GM23338 (cell line): ENCODE results near the gene PRR35. TPM values are rescaled to one million over a fixed set of nuclear protein-coding genes. Genes with fewer than 3 reads are reported as not detected.

Experiments
- ATAC-seq: fragments of 200-7000 bp; cut with Tn5 transposase; 3 replicates; pipeline ENCODE4 v1.9.1; 2020
- DNase-seq: peaks from one replicate; pipeline ENCODE4 v3.0.0-alpha.2; 2015; ENCODE audit warnings: low spot score
- H2AFZ ChIP-seq: fragments of 200-600 bp; sonication (generic); 2 replicates; pipeline ENCODE4 v1.8.0; 2016; ENCODE audit warnings: antibody characterized with exemption, mild to moderate bottlenecking, moderate library complexity
- H3F3A ChIP-seq: fragments of 200-600 bp; sonication (generic); replicated peaks from 2 replicates; pipeline ENCODE4 v1.8.0; 2017; ENCODE audit warnings: antibody characterized with exemption, mixed run types, low read depth
- H3K27ac ChIP-seq: fragments of 200-600 bp; sonication (generic); 2 replicates; pipeline ENCODE4 v1.6.1; 2016; ENCODE audit warnings: low read depth
- H3K27me3 ChIP-seq: fragments of 200-600 bp; sonication (generic); 2 replicates; pipeline ENCODE4 v1.8.0; 2016; ENCODE audit warnings: mild to moderate bottlenecking, mixed run types, moderate library complexity; ENCODE audit not compliant: insufficient read depth
- H3K36me3 ChIP-seq: fragments of 200-600 bp; sonication (generic); 2 replicates; pipeline ENCODE4 v1.8.0; 2016; ENCODE audit warnings: mild to moderate bottlenecking; ENCODE audit not compliant: insufficient read depth
- H3K4me1 ChIP-seq: fragments of 200-600 bp; sonication (generic); 2 replicates; pipeline ENCODE4 v1.8.0; 2016; ENCODE audit warnings: mild to moderate bottlenecking, moderate library complexity; ENCODE audit not compliant: insufficient read depth
- H3K4me2 ChIP-seq: fragments of 200-600 bp; sonication (generic); 2 replicates; pipeline ENCODE4 v1.7.1; 2017; ENCODE audit warnings: mixed run types
- H3K4me3 ChIP-seq: fragments of 200-600 bp; sonication (generic); 2 replicates; pipeline ENCODE4 v1.6.1; 2016; ENCODE audit warnings: mixed run types
- H3K79me2 ChIP-seq: fragments of 200-600 bp; sonication (generic); replicated peaks from 2 replicates; pipeline ENCODE4 v1.8.0; 2017; ENCODE audit warnings: mild to moderate bottlenecking; ENCODE audit not compliant: insufficient read depth
- H3K9me2 ChIP-seq: fragments of 200-600 bp; sonication (generic); 2 replicates; pipeline ENCODE4 v1.8.0; 2017; ENCODE audit not compliant: insufficient read depth
- H4K20me1 ChIP-seq: fragments of 200-600 bp; sonication (generic); replicated peaks from 2 replicates; pipeline ENCODE4 v1.8.0; 2017; ENCODE audit warnings: mild to moderate bottlenecking; ENCODE audit not compliant: insufficient read depth
- H3K27ac Mint-ChIP-seq: 2 replicates; pipeline ENCODE4 v1.8.0; 2020; ENCODE audit warnings: inconsistent platforms, mild to moderate bottlenecking, moderate library complexity, mixed read lengths
- H3K27me3 Mint-ChIP-seq: 3 replicates; pipeline ENCODE4 v1.8.0; 2022; ENCODE audit warnings: low read depth, mild to moderate bottlenecking, moderate library complexity, mixed read lengths, inconsistent platforms; ENCODE audit not compliant: insufficient read depth, poor library complexity
- H3K36me3 Mint-ChIP-seq: 3 replicates; pipeline ENCODE4 v1.8.0; 2021; ENCODE audit warnings: low read depth, mild to moderate bottlenecking, inconsistent platforms, moderate library complexity, mixed read lengths
- H3K4me1 Mint-ChIP-seq: 3 replicates; pipeline ENCODE4 v1.8.0; 2020; ENCODE audit warnings: mild to moderate bottlenecking, inconsistent platforms, mixed read lengths
- H3K4me3 Mint-ChIP-seq: 3 replicates; pipeline ENCODE4 v1.8.0; 2021; ENCODE audit warnings: moderate library complexity, mild to moderate bottlenecking, inconsistent platforms, mixed read lengths
- H3K9me3 Mint-ChIP-seq: 3 replicates; pipeline ENCODE4 v1.8.0; 2020; ENCODE audit warnings: moderate library complexity, mild to moderate bottlenecking, inconsistent platforms, mixed read lengths
- CREB1 ChIP-seq: fragments of 250-450 bp; sonication (Bioruptor Pico); IDR thresholded peaks from 2 replicates; pipeline ENCODE4 v1.5.0; 2020; ENCODE audit warnings: low read depth, mild to moderate bottlenecking, moderate library complexity
- CTCF ChIP-seq, 2 experiments: fragments of 200-600 bp in 1 of 2; sonication (generic) in 1 of 2; conservative IDR thresholded peaks; 2 replicates each; pipeline versions ENCODE4 v1.5.1 to v1.6.1; 2016 to 2017; ENCODE audit warnings: antibody characterized with exemption in 2 of 2, low read depth in 2 of 2, mild to moderate bottlenecking in 2 of 2, moderate library complexity in 1 of 2
- EZH2 ChIP-seq: fragments of 200-600 bp; sonication (generic); IDR thresholded peaks from one replicate; pipeline ENCODE4 v1.8.0; 2017; ENCODE audit warnings: antibody characterized with exemption, mild to moderate bottlenecking, low read depth; ENCODE audit not compliant: unreplicated experiment
- JUNB ChIP-seq: IDR thresholded peaks from one replicate; pipeline ENCODE4 v1.6.1; 2016; ENCODE audit warnings: antibody characterized with exemption; ENCODE audit not compliant: unreplicated experiment
- NANOG ChIP-seq: IDR thresholded peaks from 2 replicates; pipeline ENCODE4 v1.6.1; 2016; ENCODE audit warnings: antibody characterized with exemption, borderline replicate concordance
- POLR2AphosphoS5 ChIP-seq: IDR thresholded peaks from 2 replicates; pipeline ENCODE4 v1.6.1; 2016; ENCODE audit warnings: antibody characterized with exemption, low read depth
- REST ChIP-seq: IDR thresholded peaks from one replicate; pipeline ENCODE4 v1.6.1; 2018; ENCODE audit warnings: antibody characterized with exemption; ENCODE audit not compliant: unreplicated experiment
- STAT1 ChIP-seq: IDR thresholded peaks from one replicate; pipeline ENCODE4 v1.6.1; 2016; ENCODE audit warnings: antibody characterized with exemption; ENCODE audit not compliant: unreplicated experiment
- polyA plus RNA-seq: library from polyadenylated mRNA; unstranded; fragments of >200 nt; fragmentation: Nextera tagmentation; extraction: Ambion mirVana; gene quantifications from 2 replicates; pipeline ENCODE4 v1.2.1, GENCODE V29; 2016
- total RNA-seq: library from RNA; depleted of rRNA; stranded (reverse); fragments of >200 nt; shearing (Covaris generic); gene quantifications from 2 replicates; pipeline ENCODE4 v1.2.3, GENCODE V29; 2014

The PRR35 gene
- total and polyA plus RNA-seq, 2 experiments from 2014 or later: 0.32 to 1.4 TPM

GRCh38 chr16:574021-574760 is 14.0 kb downstream of the PRR35 start (continued):
- TF ChIP-seq EZH2: no peak
- TF ChIP-seq POLR2AphosphoS5: no peak
- no peak for TF ChIP-seq STAT1
- no peak for TF ChIP-seq NANOG
- no peak for TF ChIP-seq CREB1 (CRISPR knock-in tag)
- TF ChIP-seq JUNB: no peak

- H3K4me1 Mint-ChIP-seq: peaks cover 7% of the 10 kb centered on the region
- Histone ChIP-seq H3K27me3 (no peaks in the 10 kb centered on the region), H3K4me1 (no peaks in the 10 kb centered on the region; the same call in 1 of the 2 replicates), H3K79me2 (peaks cover 2% of the 10 kb centered on the region), H3K36me3 (no peaks in the 10 kb centered on the region), H3K4me3 (no peak overlapping the region), H3K27ac (no peak overlapping the region), H2AFZ (no peak overlapping the region), H3F3A (peaks cover 8% of the 10 kb centered on the region; the same call in 1 of the 2 replicates), H4K20me1 (no peaks in the 10 kb centered on the region), H3K9me2 (no peaks in the 10 kb centered on the region), H3K4me2 (no peak overlapping the region)
- no peak for ATAC-seq
- no peaks in the 10 kb centered on the region; the same call in 2 of the 3 replicates for H3K36me3 Mint-ChIP-seq
- no peak for DNase-seq
- peaks cover 7% of the 10 kb centered on the region for H3K27me3 Mint-ChIP-seq
- H3K4me3 Mint-ChIP-seq: no peak overlapping the region
- H3K9me3 Mint-ChIP-seq: no peaks in the 10 kb centered on the region
- no peak for TF ChIP-seq REST
- no peak for TF ChIP-seq POLR2AphosphoS5
- TF ChIP-seq CTCF (conservative IDR thresholded peaks at IDR 0.05; ENCODE audit: low read depth in 2 of 2): no peak
- H3K27ac Mint-ChIP-seq: no peak overlapping the region
Observed at GRCh38 chr16:575354-576196, 15.4 kb downstream of the PRR35 start.
